ENCODE results near the gene ATP8B3. TPM values are rescaled to one million over a fixed set of nuclear protein-coding genes. Genes with fewer than 3 reads are reported as not detected.

ATP8B3 gene
- total RNA-seq, 4 donors from 2014 or later = 0.88 to 2.4 (median 1.9) TPM

DNA sequence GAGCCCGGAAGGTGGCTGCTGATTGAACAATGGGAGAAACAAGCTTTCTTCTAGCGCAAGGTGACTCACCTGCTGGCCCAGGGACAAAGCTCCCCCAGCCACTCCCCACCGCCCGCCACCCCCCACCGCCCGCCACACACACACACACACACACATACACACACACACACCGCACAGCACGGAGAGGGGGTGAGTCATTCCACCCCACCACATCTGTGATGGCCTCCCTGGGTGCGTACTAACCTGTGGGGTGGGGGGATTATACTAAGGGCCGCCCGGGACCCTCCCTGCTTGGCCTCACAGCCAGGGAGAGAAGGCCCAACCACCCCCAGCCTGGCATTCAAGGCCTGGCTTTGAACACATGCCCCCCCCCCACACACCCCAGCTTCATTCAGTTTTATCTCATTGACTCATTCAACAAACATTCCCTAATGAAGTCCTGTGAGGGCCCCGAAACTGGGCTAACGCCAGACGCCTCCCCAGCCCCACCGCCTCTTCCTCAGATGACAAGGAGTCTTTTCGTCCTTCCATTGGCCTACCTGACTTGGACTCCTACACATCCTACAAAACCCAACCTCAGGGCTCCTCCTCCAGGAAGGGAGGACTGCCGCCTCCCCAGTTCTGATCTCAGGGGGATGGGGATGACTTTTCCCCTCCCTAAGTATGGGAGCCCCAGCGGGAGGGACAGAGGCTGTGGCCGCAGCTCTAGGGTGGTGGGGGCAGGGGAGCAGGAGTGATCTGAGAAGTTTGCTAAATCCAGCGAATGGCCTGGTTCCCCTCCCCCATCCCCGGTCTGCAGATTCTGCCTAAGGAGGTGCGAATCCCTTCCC lies 64.6 kb downstream of the ATP8B3 start:
- TF ChIP-seq, protein P1, sequence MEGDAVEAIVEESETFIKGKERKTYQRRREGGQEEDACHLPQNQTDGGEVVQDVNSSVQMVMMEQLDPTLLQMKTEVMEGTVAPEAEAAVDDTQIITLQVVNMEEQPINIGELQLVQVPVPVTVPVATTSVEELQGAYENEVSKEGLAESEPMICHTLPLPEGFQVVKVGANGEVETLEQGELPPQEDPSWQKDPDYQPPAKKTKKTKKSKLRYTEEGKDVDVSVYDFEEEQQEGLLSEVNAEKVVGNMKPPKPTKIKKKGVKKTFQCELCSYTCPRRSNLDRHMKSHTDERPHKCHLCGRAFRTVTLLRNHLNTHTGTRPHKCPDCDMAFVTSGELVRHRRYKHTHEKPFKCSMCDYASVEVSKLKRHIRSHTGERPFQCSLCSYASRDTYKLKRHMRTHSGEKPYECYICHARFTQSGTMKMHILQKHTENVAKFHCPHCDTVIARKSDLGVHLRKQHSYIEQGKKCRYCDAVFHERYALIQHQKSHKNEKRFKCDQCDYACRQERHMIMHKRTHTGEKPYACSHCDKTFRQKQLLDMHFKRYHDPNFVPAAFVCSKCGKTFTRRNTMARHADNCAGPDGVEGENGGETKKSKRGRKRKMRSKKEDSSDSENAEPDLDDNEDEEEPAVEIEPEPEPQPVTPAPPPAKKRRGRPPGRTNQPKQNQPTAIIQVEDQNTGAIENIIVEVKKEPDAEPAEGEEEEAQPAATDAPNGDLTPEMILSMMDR (IDR thresholded peaks at IDR 0.05) = no peak
- peak; percentile 56 for ATAC-seq (ENCODE audit: low FRiP score)
- no peak for DNase-seq (ENCODE audit: low spot score)

DNA sequence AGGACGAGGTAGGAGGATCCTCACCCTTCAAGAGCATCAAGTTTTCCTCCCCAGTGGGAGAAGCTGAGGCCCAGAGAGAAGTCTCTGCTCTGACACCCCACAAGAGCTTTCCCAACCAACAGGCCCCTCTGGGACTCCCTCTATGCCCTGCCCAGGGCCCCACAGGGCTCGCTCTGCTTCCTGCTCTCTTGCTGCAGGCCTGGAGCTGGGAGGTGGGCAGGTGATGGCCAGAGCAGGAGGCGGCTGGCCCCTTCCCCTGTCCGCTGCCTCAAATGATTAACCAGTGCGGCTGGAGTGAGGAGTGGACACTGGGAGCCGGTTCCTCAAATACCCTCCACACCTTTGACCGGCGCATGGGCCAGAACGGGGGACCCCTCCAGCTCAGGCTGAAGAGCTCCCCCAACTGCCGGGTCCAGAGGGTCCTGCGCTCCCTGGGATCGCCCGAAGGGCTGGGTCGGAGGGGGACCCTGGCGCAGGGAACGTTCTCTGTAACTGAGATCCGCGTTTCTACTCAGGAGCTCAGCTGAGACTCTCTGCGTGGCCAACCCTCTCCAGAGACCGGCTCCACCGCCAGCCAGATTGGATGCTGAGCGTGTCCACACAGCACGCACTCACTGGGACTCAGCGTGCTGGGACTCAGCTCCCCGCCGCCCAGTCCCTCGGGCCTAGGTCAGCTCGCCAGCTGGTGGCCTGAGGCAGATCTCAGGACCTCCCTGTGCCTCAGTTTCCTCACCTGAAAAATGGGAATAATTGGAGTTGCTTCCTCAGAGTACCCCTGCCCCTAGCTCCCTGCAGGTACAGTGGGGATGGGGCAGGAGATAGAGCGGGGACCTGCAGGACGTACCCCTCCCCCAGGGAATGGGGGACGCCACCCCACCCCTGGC lies 65.4 kb downstream of the ATP8B3 start:
- TF ChIP-seq, protein P1 (IDR thresholded peaks at IDR 0.05) = no peak
- no peak for ATAC-seq (ENCODE audit: low FRiP score)
- no peak for DNase-seq (ENCODE audit: low spot score)

DNA sequence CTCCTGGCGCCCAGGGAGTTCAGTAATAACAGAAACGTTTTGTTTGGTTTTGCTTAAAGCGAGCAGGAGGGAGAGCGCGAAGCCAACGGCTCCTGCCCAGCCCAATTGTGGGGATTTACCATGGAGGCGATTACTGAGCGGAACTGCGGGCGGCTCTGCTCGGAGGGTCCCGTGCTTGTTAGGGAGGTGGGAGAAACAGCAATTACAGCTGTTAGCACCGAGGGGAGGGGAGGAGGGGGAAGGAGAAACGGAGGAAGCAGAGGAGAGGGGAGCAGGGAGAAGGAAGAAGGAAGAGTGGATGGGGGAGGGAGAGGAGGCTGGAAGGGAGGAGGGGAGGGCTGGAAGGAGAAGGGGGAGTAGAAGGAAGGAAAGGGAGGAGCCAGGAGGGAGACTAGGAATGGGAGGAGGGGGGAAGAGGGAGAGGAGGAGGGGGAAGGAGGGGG lies 66.5 kb downstream of the ATP8B3 start:
- ATAC-seq (ENCODE audit: low FRiP score) = no peak
- TF ChIP-seq, protein P1 (IDR thresholded peaks at IDR 0.05) = no peak

DNA sequence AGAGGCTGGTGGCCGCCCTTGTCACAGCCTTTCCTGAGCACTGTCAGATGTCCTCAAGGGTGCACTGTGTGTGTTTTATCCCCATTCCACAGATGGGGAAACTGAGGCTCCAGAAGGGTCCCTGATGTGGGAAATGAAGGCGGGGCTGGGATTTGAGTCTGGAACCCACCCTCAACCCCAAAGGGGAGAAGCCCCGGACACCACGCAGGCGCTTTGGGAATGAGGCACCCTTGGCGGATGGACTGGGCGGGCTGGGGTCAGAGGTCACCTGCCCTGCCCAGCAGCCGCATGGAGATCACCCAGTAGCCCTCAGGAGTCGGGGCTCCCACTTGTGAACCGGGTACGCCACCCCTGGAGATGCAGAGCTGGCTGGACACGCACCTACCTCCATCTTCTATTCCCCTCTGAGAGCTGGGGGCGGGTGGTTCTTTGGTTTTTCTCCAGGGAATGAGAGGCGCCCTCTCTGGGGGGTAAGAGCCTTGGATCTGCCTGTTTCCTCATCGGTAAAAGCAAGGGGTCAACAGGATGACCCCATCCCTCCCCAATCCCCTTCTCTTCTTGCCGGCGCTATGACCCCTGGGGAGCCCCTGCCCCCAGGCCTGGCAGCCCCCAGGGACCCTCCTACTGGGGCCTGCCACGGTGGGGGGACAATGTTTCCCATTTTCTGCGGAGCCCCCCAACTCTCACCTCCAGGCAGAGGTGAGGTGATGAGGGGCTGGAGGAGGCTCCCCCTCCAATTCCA lies 67.1 kb downstream of the ATP8B3 start:
- DNase-seq (ENCODE audit: low spot score) = no peak
- TF ChIP-seq, protein P1 (IDR thresholded peaks at IDR 0.05) = no peak
- ATAC-seq (ENCODE audit: low FRiP score) = no peak

More for the DNA sequence above, 66.5 kb downstream of the ATP8B3 start:
- DNase-seq (ENCODE audit: low spot score) = no peak

DNA sequence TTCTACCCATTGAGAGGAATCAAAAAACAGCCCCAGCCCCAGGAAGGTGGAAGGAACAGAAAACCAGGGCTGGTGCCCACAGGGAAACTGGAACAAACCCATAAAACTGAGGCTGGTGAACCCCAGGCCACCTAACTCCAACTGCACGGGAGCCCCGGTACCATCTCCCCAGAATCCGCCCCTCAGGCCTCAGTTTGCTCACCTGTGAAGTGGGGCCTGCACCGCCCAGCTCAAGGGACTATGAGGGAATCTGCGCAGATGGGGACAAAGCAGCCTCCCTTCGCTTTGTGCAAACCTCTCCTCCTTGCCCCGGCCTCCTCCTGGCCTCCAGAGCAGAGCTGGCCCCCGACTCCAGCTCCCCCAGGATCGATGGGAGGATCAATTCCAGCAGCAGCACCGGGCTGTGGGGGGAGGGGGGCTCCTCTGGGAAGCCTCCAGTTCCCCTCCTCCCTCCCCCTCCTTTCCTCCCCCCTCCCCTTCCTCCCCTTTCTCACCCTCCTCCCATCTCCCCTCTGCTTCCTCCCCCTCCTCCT lies 67.9 kb downstream of the ATP8B3 start:
- TF ChIP-seq, protein P1 (IDR thresholded peaks at IDR 0.05) = no peak
- ATAC-seq (ENCODE audit: low FRiP score) = no peak
- no peak for DNase-seq (ENCODE audit: low spot score)

DNA sequence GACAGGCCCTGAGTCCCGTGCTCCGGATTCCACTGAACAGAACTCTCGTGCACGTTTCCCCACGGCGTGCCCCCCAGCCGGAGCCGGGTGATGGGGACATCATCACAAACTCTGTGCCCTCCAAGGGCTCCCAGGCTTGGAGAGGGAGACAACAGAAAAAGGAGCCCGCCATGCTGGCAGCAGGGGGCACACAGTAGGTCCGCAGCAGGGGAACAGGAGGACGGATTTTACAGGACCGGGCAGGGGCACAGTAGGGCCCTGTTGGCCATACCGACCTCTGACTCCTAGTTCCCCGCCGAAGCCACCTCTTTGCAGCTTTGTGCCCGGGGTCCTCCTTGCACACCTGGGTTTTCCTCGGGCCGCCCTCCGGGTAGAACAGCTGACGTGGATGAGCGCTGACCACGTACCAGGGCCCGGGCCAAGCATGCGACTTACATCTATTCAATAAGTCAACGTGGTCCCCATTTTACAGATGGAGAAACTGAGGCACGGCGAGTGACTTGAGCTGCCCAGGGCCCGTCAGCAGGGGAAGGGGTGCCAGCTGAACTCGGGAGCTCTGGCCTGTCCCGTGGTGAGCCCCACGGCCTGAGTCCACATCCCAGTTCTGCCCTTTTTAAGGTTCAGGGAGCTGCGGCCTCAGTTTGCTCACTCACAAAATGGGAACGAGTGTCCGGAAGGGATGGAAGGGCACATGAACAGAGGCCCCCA lies 68.9 kb downstream of the ATP8B3 start:
- ATAC-seq (ENCODE audit: low FRiP score) (no peak), DNase-seq (ENCODE audit: low spot score) (no peak)
- TF ChIP-seq, protein P1 (IDR thresholded peaks at IDR 0.05) = no peak
